SK-N-MC (cell line): ENCODE results near the gene ZCCHC2.

Experiments used
- EZH2 ChIP-seq: fragments of 200-600 bp; sonication (generic); IDR thresholded peaks from one replicate; pipeline ENCODE4 v1.6.1; 2017; ENCODE audit warnings: antibody characterized with exemption
- POLR2AphosphoS5 ChIP-seq: IDR thresholded peaks from 2 replicates; pipeline ENCODE4 v1.6.1; 2012; ENCODE audit warnings: mild to moderate bottlenecking, low read depth, low read length, borderline replicate concordance

DNA sequence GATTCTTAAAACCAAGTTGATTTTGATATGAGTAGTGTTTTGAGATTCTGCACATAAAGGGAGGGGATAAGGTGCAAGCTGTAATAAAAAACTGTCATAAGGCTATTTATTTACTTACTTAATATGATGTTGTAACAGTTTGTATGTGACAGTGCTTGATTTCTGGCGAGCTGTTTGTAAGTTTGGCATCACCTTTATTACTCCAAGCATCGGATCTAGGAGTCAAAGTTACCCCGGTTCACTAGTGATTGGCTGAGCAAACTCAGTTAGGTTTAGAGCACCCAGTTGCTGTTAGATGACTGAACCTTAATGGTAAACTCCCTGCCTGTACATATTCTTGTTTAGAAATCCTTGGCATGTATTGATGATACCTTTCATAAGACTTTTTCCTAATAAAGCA, 16.1 kb downstream of the ZCCHC2 start:
- TF ChIP-seq POLR2AphosphoS5 (no peak), EZH2 (no peak)
